Neutrophil (primary cell): ENCODE measurements around the gene ARFGAP1.

ENCODE experiments used
- H3K27ac ChIP-seq: fragments of 200-600 bp; sonication (generic); 2 replicates; pipeline ENCODE4 v1.5.1; 2016; ENCODE audit warnings: mild to moderate bottlenecking, moderate library complexity
- H3K27me3 ChIP-seq: fragments of 200-600 bp; sonication (generic); 2 replicates; pipeline ENCODE4 v1.6.0; 2016; ENCODE audit warnings: mild to moderate bottlenecking
- H3K36me3 ChIP-seq: fragments of 200-600 bp; sonication (generic); 2 replicates; pipeline ENCODE4 v1.5.1; 2017
- H3K4me1 ChIP-seq, 2 experiments: fragments of 200-600 bp in 1 of 2; sonication (generic) in 1 of 2; 1 replicate in 1 of 2; 2 replicates in 1 of 2; pipeline versions ENCODE4 v1.5.1 to v1.6.1; 2013 to 2016; ENCODE audit warnings: low read depth in 1 of 2, low read length in 1 of 2, mild to moderate bottlenecking in 1 of 2, moderate library complexity in 1 of 2; ENCODE audit not compliant: control insufficient read depth in 1 of 2, insufficient read depth in 1 of 2
- H3K4me3 ChIP-seq, 2 experiments: fragments of 200-600 bp in 1 of 2; sonication (generic) in 1 of 2; 1 replicate in 1 of 2; 2 replicates in 1 of 2; pipeline ENCODE4 v1.5.1; 2013 to 2016; ENCODE audit warnings: low read depth in 1 of 2, low read length in 1 of 2, mild to moderate bottlenecking in 1 of 2, moderate library complexity in 1 of 2
- H3K9me3 ChIP-seq: fragments of 200-600 bp; sonication (generic); 2 replicates; pipeline ENCODE4 v1.5.1; 2016
- TF ChIP-seq, protein P1 (sequence below): fragments of 200-600 bp; sonication (generic); IDR thresholded peaks from 2 replicates; pipeline ENCODE4 v1.5.1; 2016; ENCODE audit warnings: antibody characterized with exemption

Gene ARFGAP1

DNA sequence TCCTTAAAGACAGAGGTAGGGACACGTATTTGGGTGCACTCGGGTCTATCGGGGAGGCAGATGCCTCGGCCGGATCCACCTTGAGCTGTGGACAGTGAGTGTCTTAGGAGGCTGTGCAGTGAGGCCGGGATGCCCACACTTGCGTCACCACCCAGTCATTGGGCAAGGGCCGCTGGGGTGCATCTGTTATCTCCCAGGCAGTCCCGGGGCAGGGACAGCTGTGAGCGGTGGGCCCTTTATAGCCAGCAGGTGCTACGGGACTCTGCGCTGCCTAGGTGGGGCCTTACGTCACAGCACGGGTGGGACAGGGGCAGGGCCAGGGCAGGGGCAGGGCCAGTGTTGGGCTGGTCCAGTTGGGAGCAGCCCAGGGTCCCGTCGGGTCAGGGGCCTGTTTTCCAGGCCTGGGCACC is 19.7 kb downstream of the ARFGAP1 start:
- H3K27me3 ChIP-seq = peaks cover 53% of the 10 kb centered on the region
- no peaks in the 10 kb centered on the region for H3K4me1 ChIP-seq
- no peak overlapping the region for H3K4me3 ChIP-seq

DNA sequence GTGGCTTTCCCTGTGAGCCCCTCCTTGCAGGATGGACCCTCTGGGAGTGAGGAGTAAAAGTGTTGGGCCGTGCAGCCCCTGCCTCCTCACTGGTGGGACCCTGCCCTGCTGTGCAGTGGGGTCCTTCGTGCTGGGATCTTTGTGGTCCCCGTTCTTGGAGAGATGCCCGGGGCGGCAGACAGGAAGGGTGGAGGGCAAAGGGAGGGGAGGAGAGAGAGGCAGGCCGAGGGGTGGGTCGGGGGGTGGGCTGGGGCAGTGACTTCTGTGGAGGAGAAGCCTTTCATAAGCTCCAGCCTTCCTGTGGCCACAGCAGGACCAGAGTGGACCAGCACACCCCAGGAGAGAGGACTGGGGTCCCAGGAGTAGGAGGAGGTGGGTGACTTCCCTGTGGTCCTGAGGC is 20.3 kb downstream of the ARFGAP1 start, which contains the start of gene COL20A1:
TSS of gene COL20A1 (plus strand) at position 283 of the 400 bp plus-strand sequence. CDS start 1,922 bp downstream, outside the sequence.
- H3K27me3 ChIP-seq = peaks cover 58% of the 10 kb centered on the region
- H3K4me1 ChIP-seq = no peaks in the 10 kb centered on the region
- H3K4me3 ChIP-seq = no peak within 1 kb of the TSS
- TF ChIP-seq, protein P1, sequence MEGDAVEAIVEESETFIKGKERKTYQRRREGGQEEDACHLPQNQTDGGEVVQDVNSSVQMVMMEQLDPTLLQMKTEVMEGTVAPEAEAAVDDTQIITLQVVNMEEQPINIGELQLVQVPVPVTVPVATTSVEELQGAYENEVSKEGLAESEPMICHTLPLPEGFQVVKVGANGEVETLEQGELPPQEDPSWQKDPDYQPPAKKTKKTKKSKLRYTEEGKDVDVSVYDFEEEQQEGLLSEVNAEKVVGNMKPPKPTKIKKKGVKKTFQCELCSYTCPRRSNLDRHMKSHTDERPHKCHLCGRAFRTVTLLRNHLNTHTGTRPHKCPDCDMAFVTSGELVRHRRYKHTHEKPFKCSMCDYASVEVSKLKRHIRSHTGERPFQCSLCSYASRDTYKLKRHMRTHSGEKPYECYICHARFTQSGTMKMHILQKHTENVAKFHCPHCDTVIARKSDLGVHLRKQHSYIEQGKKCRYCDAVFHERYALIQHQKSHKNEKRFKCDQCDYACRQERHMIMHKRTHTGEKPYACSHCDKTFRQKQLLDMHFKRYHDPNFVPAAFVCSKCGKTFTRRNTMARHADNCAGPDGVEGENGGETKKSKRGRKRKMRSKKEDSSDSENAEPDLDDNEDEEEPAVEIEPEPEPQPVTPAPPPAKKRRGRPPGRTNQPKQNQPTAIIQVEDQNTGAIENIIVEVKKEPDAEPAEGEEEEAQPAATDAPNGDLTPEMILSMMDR = no peak
- no peaks in the 10 kb centered on the region for H3K9me3 ChIP-seq
- H3K36me3 ChIP-seq = peaks cover 20% of the 10 kb centered on the region
- H3K27ac ChIP-seq = no peak within 1 kb of the TSS

More for the DNA sequence above, 19.7 kb downstream of the ARFGAP1 start:
- Histone ChIP-seq H3K9me3 (no peaks in the 10 kb centered on the region), H3K36me3 (peaks cover 26% of the 10 kb centered on the region), H3K27ac (no peak overlapping the region)
- TF ChIP-seq, protein P1 = no peak

DNA sequence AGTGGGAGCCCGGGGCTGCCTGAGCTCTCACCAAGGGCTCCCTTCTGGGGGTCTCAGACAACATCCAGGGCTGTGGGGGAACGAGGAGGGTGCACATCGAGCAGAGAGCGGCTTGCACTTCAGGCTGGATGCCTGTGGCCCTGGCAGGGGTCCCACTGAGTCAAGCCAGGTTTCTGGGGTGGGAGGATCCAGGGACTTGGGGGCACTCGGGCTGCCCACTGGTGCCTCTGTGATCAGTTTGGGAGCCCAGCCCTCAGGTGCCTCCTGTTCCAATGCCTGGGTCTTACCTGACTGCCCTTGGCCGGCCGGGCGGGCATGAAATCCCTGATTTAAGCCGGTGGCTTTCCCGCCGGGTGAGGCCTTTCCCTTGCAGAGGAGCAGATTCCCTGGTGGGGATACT is 20.8 kb downstream of the ARFGAP1 start:
- Histone ChIP-seq H3K9me3 (no peaks in the 10 kb centered on the region), H3K27me3 (peaks cover 63% of the 10 kb centered on the region), H3K4me3 (no peak overlapping the region), H3K4me1 (no peaks in the 10 kb centered on the region), H3K36me3 (peaks cover 14% of the 10 kb centered on the region), H3K27ac (no peak overlapping the region)
- TF ChIP-seq, protein P1 = no peak

DNA sequence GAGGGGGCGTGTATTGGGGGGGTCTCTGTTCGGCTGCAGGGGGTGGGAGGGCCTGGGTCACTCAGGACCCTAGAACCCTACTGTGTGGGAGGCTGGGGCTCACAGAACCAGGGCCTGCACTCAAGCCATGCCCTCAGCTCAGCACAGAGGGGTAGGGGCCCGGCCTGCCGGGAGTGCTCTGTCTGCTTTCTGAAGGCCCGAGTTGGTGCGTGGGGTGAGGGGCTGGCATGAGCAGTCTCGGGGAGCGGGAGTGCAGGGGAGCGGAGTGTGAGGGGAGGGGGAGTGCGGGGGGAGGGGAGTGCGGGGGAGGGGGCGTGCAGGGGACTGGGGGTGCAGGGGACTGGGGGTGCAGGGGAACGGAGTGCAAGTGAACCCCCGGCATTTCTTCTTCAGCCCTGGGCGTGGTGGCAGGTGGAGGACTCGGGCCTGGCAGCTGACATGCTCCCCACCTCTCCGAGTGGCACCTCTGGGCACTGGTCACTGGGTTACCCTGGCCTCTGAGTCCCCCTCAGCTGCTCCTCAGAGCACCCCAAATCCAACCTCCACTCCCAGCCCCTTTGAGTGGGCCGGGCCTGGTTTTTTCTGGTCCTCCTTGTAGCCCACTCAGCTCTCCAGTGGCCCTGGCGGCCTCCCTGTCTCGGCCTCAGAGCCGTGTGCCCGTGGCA is 21.4 kb downstream of the ARFGAP1 start:
- Histone ChIP-seq H3K36me3 (peaks cover 9% of the 10 kb centered on the region), H3K9me3 (no peaks in the 10 kb centered on the region), H3K4me3 (no peak overlapping the region), H3K27me3 (peaks cover 64% of the 10 kb centered on the region), H3K4me1 (no peaks in the 10 kb centered on the region), H3K27ac (no peak overlapping the region)
- TF ChIP-seq, protein P1 = no peak

DNA sequence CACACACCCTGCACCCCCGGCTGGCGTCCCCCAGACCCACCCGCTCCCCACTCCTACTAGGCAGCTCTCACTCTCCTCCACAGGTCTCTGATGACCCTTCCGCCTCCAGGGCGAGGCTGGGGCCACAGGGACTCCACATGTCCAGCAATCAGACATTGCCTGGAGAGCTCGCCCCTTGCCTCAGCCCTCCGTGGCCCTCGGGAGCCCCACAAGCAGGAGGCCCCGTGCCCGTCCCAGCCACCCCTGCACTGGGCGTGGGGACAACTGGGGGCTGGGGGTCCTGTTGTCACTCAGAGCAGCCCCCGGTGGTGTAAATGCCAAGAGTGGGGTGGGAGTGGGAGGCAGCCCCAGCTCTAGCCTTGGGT is 21.9 kb downstream of the ARFGAP1 start:
- H3K27me3 ChIP-seq = peaks cover 64% of the 10 kb centered on the region

More for the DNA sequence above, 21.9 kb downstream of the ARFGAP1 start:
- H3K27ac ChIP-seq = no peak overlapping the region
- TF ChIP-seq, protein P1 = no peak
- H3K9me3 ChIP-seq = no peaks in the 10 kb centered on the region
- peaks cover 3% of the 10 kb centered on the region for H3K36me3 ChIP-seq
- H3K4me3 ChIP-seq = no peak overlapping the region
- no peaks in the 10 kb centered on the region for H3K4me1 ChIP-seq
